NCI-H510A (cell line): ENCODE measurements around the gene PEX26.
"Not testable (repeated sequence)": the region's sequence is repeated elsewhere in the genome, so short reads cannot be mapped to it uniquely, and the experiment has no call there.

Experiments used
- DNase-seq: peaks from one replicate; lab custom pipeline; 2025; lab: John Stamatoyannopoulos, UW

Gene PEX26

GRCh38 chr22:18096823-18097222 lies 19.0 kb downstream of the PEX26 start:
- DNase-seq = no peak

- no peak for DNase-seq
Measured at GRCh38 chr22:18100781-18101180, 23.0 kb downstream of the PEX26 start.

GRCh38 chr22:18101536-18101935 lies 23.7 kb downstream of the PEX26 start:
- no peak for DNase-seq

- DNase-seq = no peak
Measured at GRCh38 chr22:18103527-18104269, 25.9 kb downstream of the PEX26 start.

GRCh38 chr22:18104566-18104965 lies 26.8 kb downstream of the PEX26 start:
- no peak for DNase-seq

- DNase-seq = not testable (repeated sequence)
Measured at GRCh38 chr22:18105981-18106380, 28.2 kb downstream of the PEX26 start.

- not testable (repeated sequence) for DNase-seq
Measured at GRCh38 chr22:18106550-18107341, 29.0 kb downstream of the PEX26 start.

GRCh38 chr22:18108187-18108586 lies 30.4 kb downstream of the PEX26 start:
- DNase-seq = no peak

GRCh38 chr22:18109410-18110193 lies 31.8 kb downstream of the PEX26 start:
- DNase-seq = no peak

GRCh38 chr22:18110194-18110953 lies 32.6 kb downstream of the PEX26 start, which contains the start of gene TUBA8:
TSS of gene TUBA8 (plus strand) at chr22:18110809. CDS start at chr22:18110866, 57 bp downstream.
- peak; percentile 26 for DNase-seq

- DNase-seq = no peak
Measured at GRCh38 chr22:18110954-18111758, 33.4 kb downstream of the PEX26 start.

- DNase-seq = no peak
Measured at GRCh38 chr22:18111759-18112330, 34.1 kb downstream of the PEX26 start.

- DNase-seq = no peak
Measured at GRCh38 chr22:18112440-18112839, 34.6 kb downstream of the PEX26 start.

GRCh38 chr22:18113680-18114394 lies 36.0 kb downstream of the PEX26 start:
- DNase-seq = no peak

- no peak for DNase-seq
Measured at GRCh38 chr22:18114495-18114894, 36.7 kb downstream of the PEX26 start.

GRCh38 chr22:18114976-18115652 lies 37.3 kb downstream of the PEX26 start:
- no peak for DNase-seq

- DNase-seq = no peak
Measured at GRCh38 chr22:18115906-18116371, 38.1 kb downstream of the PEX26 start.

- no peak for DNase-seq
Measured at GRCh38 chr22:18116634-18117033, 38.8 kb downstream of the PEX26 start.

- DNase-seq = no peak
Measured at GRCh38 chr22:18118345-18118915, 40.6 kb downstream of the PEX26 start.
